ENCODE data around the gene KCND3.

KCND3 gene

GRCh38 chr1:111882986-111883560 is 106.4 kb downstream of the KCND3 start:
- DNase-seq (ENCODE audit: low read depth), result no peak

GRCh38 chr1:111882559-111882958 is 106.9 kb downstream of the KCND3 start:
- DNase-seq (ENCODE audit: low read depth), result no peak

- no peak for DNase-seq (ENCODE audit: low read depth)
Observed at GRCh38 chr1:111880881-111881837, 108.3 kb downstream of the KCND3 start.

GRCh38 chr1:111879081-111879480 is 110.4 kb downstream of the KCND3 start:
- DNase-seq (ENCODE audit: low read depth), result no peak

- no peak for DNase-seq (ENCODE audit: low read depth)
Observed at GRCh38 chr1:111878649-111879048, 110.8 kb downstream of the KCND3 start.

- no peak for DNase-seq (ENCODE audit: low read depth)
Observed at GRCh38 chr1:111878091-111878490, 111.4 kb downstream of the KCND3 start.

- DNase-seq (ENCODE audit: low read depth), result no peak
Observed at GRCh38 chr1:111876631-111877030, 112.8 kb downstream of the KCND3 start.

GRCh38 chr1:111875640-111876039 is 113.8 kb downstream of the KCND3 start:
- no peak for DNase-seq (ENCODE audit: low read depth)

GRCh38 chr1:111873460-111874030 is 115.9 kb downstream of the KCND3 start:
- DNase-seq (ENCODE audit: low read depth), result no peak

GRCh38 chr1:111870181-111870580 is 119.3 kb downstream of the KCND3 start:
- DNase-seq (ENCODE audit: low read depth), result no peak

GRCh38 chr1:111867868-111868440 is 121.5 kb downstream of the KCND3 start:
- no peak for DNase-seq (ENCODE audit: low read depth)

- no peak for DNase-seq (ENCODE audit: low read depth)
Observed at GRCh38 chr1:111864862-111865261, 124.6 kb downstream of the KCND3 start.

GRCh38 chr1:111863401-111863800 is 126.1 kb downstream of the KCND3 start:
- DNase-seq (ENCODE audit: low read depth), result no peak

- DNase-seq (ENCODE audit: low read depth), result no peak
Observed at GRCh38 chr1:111862599-111862998, 126.9 kb downstream of the KCND3 start.

GRCh38 chr1:111861523-111861922 is 127.9 kb downstream of the KCND3 start:
- no peak for DNase-seq (ENCODE audit: low read depth)

- no peak for DNase-seq (ENCODE audit: low read depth)
Observed at GRCh38 chr1:111857194-111857651, 132.2 kb downstream of the KCND3 start.

- no peak for DNase-seq (ENCODE audit: low read depth)
Observed at GRCh38 chr1:111856411-111857185, 132.9 kb downstream of the KCND3 start.

- DNase-seq (ENCODE audit: low read depth), result no peak
Observed at GRCh38 chr1:111855260-111855659, 134.2 kb downstream of the KCND3 start.

- DNase-seq (ENCODE audit: low read depth), result no peak
Observed at GRCh38 chr1:111852261-111852721, 137.2 kb downstream of the KCND3 start.

GRCh38 chr1:111851552-111851951 is 137.9 kb downstream of the KCND3 start:
- DNase-seq (ENCODE audit: low read depth), result no peak

- DNase-seq (ENCODE audit: low read depth), result no peak
Observed at GRCh38 chr1:111850109-111850508, 139.4 kb downstream of the KCND3 start.

All from stimulated activated CD8-positive, alpha-beta memory T cell treated with anti-CD3 and anti-CD28 coated beads, Interleukin-15, amount 100 ng/mL, for 1 hour (primary cell).